HEK293T (cell line): ENCODE measurements around the gene ZNF260.

Experiments used
- ARNT ChIP-seq: fragments of 450-650 bp; IDR thresholded peaks from 2 replicates; pipeline ENCODE4 v1.6.1; 2017; ENCODE audit warnings: mild to moderate bottlenecking
- BHLHE40 ChIP-seq: fragments of 450-650 bp; IDR thresholded peaks from 2 replicates; pipeline ENCODE4 v1.6.1; 2016; ENCODE audit warnings: mild to moderate bottlenecking, moderate library complexity, borderline replicate concordance
- ELF4 ChIP-seq: fragments of 450-650 bp; IDR thresholded peaks from 2 replicates; pipeline ENCODE4 v1.6.1; 2017; ENCODE audit warnings: antibody characterized with exemption
- FOXK2 ChIP-seq: fragments of 450-650 bp; IDR thresholded peaks from 2 replicates; pipeline ENCODE4 v1.6.1; 2016; ENCODE audit warnings: mild to moderate bottlenecking
- FOXM1 ChIP-seq: fragments of 450-650 bp; IDR thresholded peaks from 2 replicates; pipeline ENCODE4 v1.6.1; 2017; ENCODE audit warnings: mild to moderate bottlenecking, borderline replicate concordance
- HDGF ChIP-seq: fragments of 450-650 bp; IDR thresholded peaks from 2 replicates; pipeline ENCODE4 v1.6.1; 2017; ENCODE audit warnings: antibody characterized with exemption, borderline replicate concordance
- NFRKB ChIP-seq: fragments of 450-650 bp; IDR thresholded peaks from 2 replicates; pipeline ENCODE4 v1.6.1; 2016; ENCODE audit warnings: mild to moderate bottlenecking, moderate library complexity
- SP1 ChIP-seq: fragments of 450-650 bp; IDR thresholded peaks from 2 replicates; pipeline ENCODE4 v1.6.1; 2017
- TF ChIP-seq, protein P1 (sequence below): fragments of 450-650 bp; IDR thresholded peaks from 2 replicates; pipeline ENCODE4 v1.6.1; 2016

DNA sequence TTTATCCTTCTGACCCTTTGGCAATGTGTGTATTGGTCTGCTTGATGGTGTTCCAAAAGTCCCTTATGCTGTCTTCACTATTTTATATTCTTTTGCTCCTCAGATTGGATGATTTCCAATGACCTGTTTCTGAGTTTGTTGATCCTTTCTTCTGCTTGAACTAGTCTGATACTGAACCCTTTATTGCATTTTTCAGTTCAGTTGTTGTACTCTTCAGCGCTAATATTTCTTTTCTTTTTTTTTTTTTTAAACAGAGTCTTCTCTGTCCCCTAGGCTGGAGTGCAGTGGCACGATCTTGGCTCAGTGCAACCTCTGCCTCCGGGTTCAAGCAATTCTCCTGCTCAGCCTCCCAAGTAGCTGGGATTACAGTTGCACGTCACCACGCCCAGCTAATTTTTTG is 26.1 kb downstream of the ZNF260 start:
- TF ChIP-seq FOXK2 (no peak), SP1 (no peak), BHLHE40 (no peak), NFRKB (no peak), HDGF (no peak), ELF4 (no peak), ARNT (no peak), FOXM1 (no peak)
- TF ChIP-seq, protein P1, sequence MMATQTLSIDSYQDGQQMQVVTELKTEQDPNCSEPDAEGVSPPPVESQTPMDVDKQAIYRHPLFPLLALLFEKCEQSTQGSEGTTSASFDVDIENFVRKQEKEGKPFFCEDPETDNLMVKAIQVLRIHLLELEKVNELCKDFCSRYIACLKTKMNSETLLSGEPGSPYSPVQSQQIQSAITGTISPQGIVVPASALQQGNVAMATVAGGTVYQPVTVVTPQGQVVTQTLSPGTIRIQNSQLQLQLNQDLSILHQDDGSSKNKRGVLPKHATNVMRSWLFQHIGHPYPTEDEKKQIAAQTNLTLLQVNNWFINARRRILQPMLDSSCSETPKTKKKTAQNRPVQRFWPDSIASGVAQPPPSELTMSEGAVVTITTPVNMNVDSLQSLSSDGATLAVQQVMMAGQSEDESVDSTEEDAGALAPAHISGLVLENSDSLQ, result no peak
